Astrocyte (in vitro differentiated cells and primary cell): ENCODE data around the gene UBTF.

Source experiments
- EZH2 ChIP-seq: IDR thresholded peaks from 2 replicates; pipeline ENCODE4 v1.6.1; 2012; ENCODE audit warnings: mild to moderate bottlenecking, low read length, inconsistent platforms; ENCODE audit not compliant: insufficient read depth
- TF ChIP-seq, protein P1 (sequence below): IDR thresholded peaks from 2 replicates; pipeline ENCODE4 v1.5.1; 2011; ENCODE audit warnings: low read depth, mild to moderate bottlenecking, inconsistent platforms, low read length, moderate library complexity; ENCODE audit not compliant: insufficient read depth

GRCh38 chr17:44233582-44233981 is 14.1 kb upstream of the UBTF start:
- TF ChIP-seq EZH2 = no peak
- TF ChIP-seq, protein P1, sequence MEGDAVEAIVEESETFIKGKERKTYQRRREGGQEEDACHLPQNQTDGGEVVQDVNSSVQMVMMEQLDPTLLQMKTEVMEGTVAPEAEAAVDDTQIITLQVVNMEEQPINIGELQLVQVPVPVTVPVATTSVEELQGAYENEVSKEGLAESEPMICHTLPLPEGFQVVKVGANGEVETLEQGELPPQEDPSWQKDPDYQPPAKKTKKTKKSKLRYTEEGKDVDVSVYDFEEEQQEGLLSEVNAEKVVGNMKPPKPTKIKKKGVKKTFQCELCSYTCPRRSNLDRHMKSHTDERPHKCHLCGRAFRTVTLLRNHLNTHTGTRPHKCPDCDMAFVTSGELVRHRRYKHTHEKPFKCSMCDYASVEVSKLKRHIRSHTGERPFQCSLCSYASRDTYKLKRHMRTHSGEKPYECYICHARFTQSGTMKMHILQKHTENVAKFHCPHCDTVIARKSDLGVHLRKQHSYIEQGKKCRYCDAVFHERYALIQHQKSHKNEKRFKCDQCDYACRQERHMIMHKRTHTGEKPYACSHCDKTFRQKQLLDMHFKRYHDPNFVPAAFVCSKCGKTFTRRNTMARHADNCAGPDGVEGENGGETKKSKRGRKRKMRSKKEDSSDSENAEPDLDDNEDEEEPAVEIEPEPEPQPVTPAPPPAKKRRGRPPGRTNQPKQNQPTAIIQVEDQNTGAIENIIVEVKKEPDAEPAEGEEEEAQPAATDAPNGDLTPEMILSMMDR = no peak
